H1 (cell line): ENCODE data around the gene SH3RF3. TPM values are rescaled to one million over a fixed set of nuclear protein-coding genes. Genes with fewer than 3 reads are reported as not detected.

Experiments used
- CTCF ChIA-PET: fragments of 300-600 bp; sonication (Branson Sonifier 250); formaldehyde crosslinking; loops from one replicate; lab custom pipeline; 2021; ENCODE audit not compliant: partially characterized antibody; lab: Charles Lee
- POLR2A ChIA-PET: fragments of 300-600 bp; sonication (Branson Sonifier 250); formaldehyde crosslinking; loops from one replicate; lab custom pipeline; 2021; ENCODE audit warnings: inconsistent platforms; ENCODE audit not compliant: partially characterized antibody; lab: Charles Lee
- DNase-seq, 2 experiments: peaks; one replicate each; pipeline versions ENCODE4 v3.0.0 to v3.0.0-alpha.2; 2010 to 2022; ENCODE audit warnings: low spot score in 2 of 2, low read depth in 1 of 2, mixed read lengths in 1 of 2
- FAIRE-seq: peaks from 2 replicates; lab custom pipeline; 2011; peaks lifted over from hg19 to GRCh38; lab: Jason Lieb, UNC
- H2AFZ ChIP-seq: 2 replicates; pipeline ENCODE4 v1.8.1; 2012; ENCODE audit warnings: low read length, inconsistent platforms
- H2AK5ac ChIP-seq: 2 replicates; pipeline ENCODE4 v1.6.1; 2013; ENCODE audit warnings: low read depth, low read length
- H2BK120ac ChIP-seq: replicated peaks from 2 replicates; pipeline ENCODE3; 2013; ENCODE audit warnings: low read depth, low read length, inconsistent platforms
- H2BK12ac ChIP-seq: 2 replicates; pipeline ENCODE4 v1.6.1; 2013; ENCODE audit warnings: low read depth, low read length
- H2BK15ac ChIP-seq: 2 replicates; pipeline ENCODE4 v1.6.1; 2013; ENCODE audit warnings: low read length
- H2BK20ac ChIP-seq: 2 replicates; pipeline ENCODE4 v1.6.1; 2013; ENCODE audit warnings: low read length
- H2BK5ac ChIP-seq: 2 replicates; pipeline ENCODE4 v1.6.1; 2013; ENCODE audit warnings: low read depth, low read length
- H3K14ac ChIP-seq: 2 replicates; pipeline ENCODE4 v1.6.1; 2013; ENCODE audit warnings: inconsistent platforms; ENCODE audit not compliant: insufficient read length
- H3K18ac ChIP-seq: 2 replicates; pipeline ENCODE4 v1.6.1; 2013; ENCODE audit warnings: low read length; ENCODE audit errors: extremely low read depth
- H3K23ac ChIP-seq: 2 replicates; pipeline ENCODE4 v1.6.1; 2013; ENCODE audit warnings: inconsistent platforms; ENCODE audit not compliant: insufficient read length
- H3K23me2 ChIP-seq: 2 replicates; pipeline ENCODE4 v1.6.1; 2013; ENCODE audit warnings: low read depth, low read length
- H3K27ac ChIP-seq: 2 replicates; pipeline ENCODE4 v1.6.1; 2011; ENCODE audit warnings: low read depth, low read length, inconsistent platforms
- H3K27me3 ChIP-seq, 4 experiments: replicated peaks in 1 of 4; 1 replicate in 1 of 4; 2 replicates in 3 of 4; pipeline versions ENCODE4 v1.6.1 to v1.8.1; 2011 to 2013; ENCODE audit warnings: low read length in 3 of 4, mild to moderate bottlenecking in 3 of 4, inconsistent platforms in 2 of 4, mixed read lengths in 2 of 4, moderate library complexity in 1 of 4; ENCODE audit not compliant: control insufficient read depth in 3 of 4, insufficient read depth in 3 of 4; ENCODE audit errors: extremely low read depth in 1 of 4
- H3K36me3 ChIP-seq, 4 experiments: 2 replicates each; pipeline versions ENCODE4 v1.6.1 to v1.8.1; 2011 to 2013; ENCODE audit warnings: mild to moderate bottlenecking in 4 of 4, low read length in 3 of 4, moderate library complexity in 2 of 4, control low read depth in 1 of 4, inconsistent platforms in 1 of 4; ENCODE audit not compliant: insufficient read depth in 4 of 4, control insufficient read depth in 2 of 4
- H3K4ac ChIP-seq: replicated peaks from 2 replicates; pipeline ENCODE3; 2013; ENCODE audit warnings: low read length, low read depth, mixed read lengths, inconsistent platforms; ENCODE audit not compliant: insufficient read length
- H3K4me1 ChIP-seq, 4 experiments: replicated peaks in 1 of 4; 1 replicate in 1 of 4; 2 replicates in 3 of 4; pipeline versions ENCODE4 v1.6.1 to v1.8.1; 2011 to 2013; ENCODE audit warnings: low read length in 3 of 4, inconsistent platforms in 2 of 4, mixed read lengths in 1 of 4; ENCODE audit not compliant: insufficient read depth in 4 of 4, control insufficient read depth in 3 of 4
- H3K4me2 ChIP-seq, 2 experiments: 2 replicates each; pipeline versions ENCODE4 v1.6.1 to v1.8.1; 2011 to 2013; ENCODE audit warnings: low read depth in 2 of 2, low read length in 2 of 2, control low read depth in 1 of 2, inconsistent platforms in 1 of 2, mild to moderate bottlenecking in 1 of 2; ENCODE audit not compliant: insufficient read depth in 1 of 2
- H3K4me3 ChIP-seq, 4 experiments: fragments of 200-600, 300-600 bp in 1 of 4; sonication (generic), shearing (Covaris generic), sonication (Bioruptor Twin) in 1 of 4; 2 replicates each; pipeline versions ENCODE4 v1.5.1 to v1.8.1; 2011 to 2016; ENCODE audit warnings: low read length in 4 of 4, low read depth in 3 of 4, control low read depth in 2 of 4, inconsistent platforms in 2 of 4, mild to moderate bottlenecking in 2 of 4, mixed read lengths in 1 of 4, moderate library complexity in 1 of 4; ENCODE audit not compliant: insufficient read depth in 2 of 4; ENCODE audit errors: extremely low read depth in 1 of 4
- H3K56ac ChIP-seq: replicated peaks from 2 replicates; pipeline ENCODE3; 2013; ENCODE audit warnings: low read depth, mild to moderate bottlenecking, mixed read lengths, low read length, inconsistent platforms; ENCODE audit not compliant: insufficient read length
- H3K79me1 ChIP-seq: 2 replicates; pipeline ENCODE4 v1.6.1; 2013; ENCODE audit warnings: low read depth, low read length, control low read depth
- H3K79me2 ChIP-seq, 2 experiments: 2 replicates each; pipeline versions ENCODE4 v1.6.1 to v1.8.1; 2012 to 2013; ENCODE audit warnings: low read length in 2 of 2, mild to moderate bottlenecking in 2 of 2, inconsistent platforms in 1 of 2; ENCODE audit not compliant: insufficient read depth in 2 of 2, control insufficient read depth in 1 of 2
- H3K9ac ChIP-seq, 4 experiments: replicated peaks in 1 of 4; 1 replicate in 1 of 4; 2 replicates in 3 of 4; pipeline versions ENCODE4 v1.6.1 to v1.8.1; 2011 to 2013; ENCODE audit warnings: low read depth in 3 of 4, low read length in 3 of 4, control low read depth in 2 of 4, mild to moderate bottlenecking in 2 of 4, moderate library complexity in 2 of 4, inconsistent platforms in 1 of 4; ENCODE audit errors: extremely low read depth in 1 of 4
- H3K9me3 ChIP-seq, 2 experiments: 2 replicates each; pipeline versions ENCODE4 v1.6.1 to v1.8.1; 2012 to 2013; ENCODE audit warnings: mild to moderate bottlenecking in 2 of 2, moderate library complexity in 2 of 2, control low read depth in 1 of 2, inconsistent platforms in 1 of 2, low read depth in 1 of 2, low read length in 1 of 2, mixed read lengths in 1 of 2; ENCODE audit not compliant: insufficient read depth in 2 of 2
- H4K20me1 ChIP-seq, 2 experiments: replicated peaks in 1 of 2; 2 replicates each; pipeline versions ENCODE3 to v1.8.1; 2011 to 2013; ENCODE audit warnings: inconsistent platforms in 2 of 2, low read length in 2 of 2, mild to moderate bottlenecking in 1 of 2; ENCODE audit not compliant: insufficient read depth in 2 of 2, control insufficient read depth in 1 of 2
- H4K5ac ChIP-seq: 2 replicates; pipeline ENCODE4 v1.6.1; 2013; ENCODE audit warnings: low read length, low read depth, mixed read lengths, inconsistent platforms; ENCODE audit not compliant: insufficient read length
- H4K8ac ChIP-seq: 2 replicates; pipeline ENCODE4 v1.8.0; 2013; ENCODE audit warnings: mild to moderate bottlenecking, moderate library complexity, low read length, inconsistent platforms; ENCODE audit not compliant: insufficient read depth; ENCODE audit errors: extremely low read depth
- H4K91ac ChIP-seq: replicated peaks from 2 replicates; pipeline ENCODE3; 2013; ENCODE audit warnings: low read length, mixed read lengths, inconsistent platforms; ENCODE audit not compliant: insufficient read length
- ASH2L ChIP-seq: fragments of 200-600, 300-600 bp; sonication (generic); IDR thresholded peaks from one replicate; pipeline ENCODE4 v1.7.1; 2017; ENCODE audit warnings: low read length
- BACH1 ChIP-seq: IDR thresholded peaks from 2 replicates; pipeline ENCODE4 v1.6.1; 2012; ENCODE audit warnings: low read length, improper control_type of control experiment
- CHD1 ChIP-seq: IDR thresholded peaks from 2 replicates; pipeline ENCODE4 v1.6.1; 2012; ENCODE audit warnings: low read depth, low read length, improper control_type of control experiment
- JUN ChIP-seq: IDR thresholded peaks from 2 replicates; pipeline ENCODE4 v1.6.1; 2011; ENCODE audit warnings: low read depth, mild to moderate bottlenecking, improper control_type of control experiment, low read length
- KDM5A ChIP-seq: fragments of 200-600 bp; IDR thresholded peaks from 2 replicates; pipeline ENCODE4 v1.7.1; 2012; ENCODE audit warnings: mild to moderate bottlenecking, low read length, inconsistent platforms, mixed read lengths
- MAFK ChIP-seq: IDR thresholded peaks from 2 replicates; pipeline ENCODE4 v1.6.1; 2012; ENCODE audit warnings: low read depth, mild to moderate bottlenecking, improper control_type of control experiment, low read length
- PHF8 ChIP-seq: fragments of 200-600 bp; sonication (generic); conservative IDR thresholded peaks from 2 replicates; pipeline ENCODE4 v1.7.1; 2012; ENCODE audit warnings: low read depth, mild to moderate bottlenecking, inconsistent platforms, low read length, moderate library complexity
- RBBP5 ChIP-seq: IDR thresholded peaks from 2 replicates; pipeline ENCODE4 v1.7.1; 2012; ENCODE audit warnings: low read depth, mild to moderate bottlenecking, inconsistent platforms, low read length, moderate library complexity, borderline replicate concordance
- RFX5 ChIP-seq: IDR thresholded peaks from 2 replicates; pipeline ENCODE4 v1.6.1; 2011; ENCODE audit warnings: low read depth, low read length, improper control_type of control experiment, borderline replicate concordance
- SP1 ChIP-seq: IDR thresholded peaks from 2 replicates; pipeline ENCODE4 v1.6.1; 2011; ENCODE audit warnings: low read depth, low read length
- SP4 ChIP-seq: IDR thresholded peaks from 2 replicates; pipeline ENCODE4 v1.6.1; 2012; ENCODE audit warnings: low read length, inconsistent platforms
- SUZ12 ChIP-seq: fragments of 200-600 bp; sonication (generic); IDR thresholded peaks from 2 replicates; pipeline ENCODE4 v1.6.1; 2012; ENCODE audit warnings: mild to moderate bottlenecking, inconsistent platforms, low read length, moderate library complexity, mixed read lengths
- TEAD4 ChIP-seq: IDR thresholded peaks from 2 replicates; pipeline ENCODE4 v1.6.1; 2012; ENCODE audit warnings: low read depth, low read length, inconsistent platforms, mixed read lengths
- YY1 ChIP-seq: IDR thresholded peaks from 2 replicates; pipeline ENCODE4 v1.6.1; 2011; ENCODE audit warnings: low read depth, mild to moderate bottlenecking, low read length
- ZNF274 ChIP-seq: IDR thresholded peaks from 2 replicates; pipeline ENCODE4 v1.7.0; 2012; ENCODE audit warnings: low read length, borderline replicate concordance; ENCODE audit errors: extremely low read depth
- WGBS, 2 experiments: shearing (Covaris generic) in 1 of 2; methylation state at CpG; one replicate each; pipeline versions ENCODE4 v1.1.6 to v1.1.7; 2013 to 2015; ENCODE audit warnings: low lambda C conversion rate in 2 of 2, mixed read lengths in 2 of 2, inconsistent platforms in 1 of 2, low coverage in 1 of 2, missing lambda C conversion rate in 1 of 2; ENCODE audit not compliant: insufficient replicate concordance in 2 of 2, insufficient coverage in 1 of 2, insufficient read length in 1 of 2; ENCODE audit errors: extremely low coverage in 1 of 2, missing lambda C conversion rate in 1 of 2; 5-methylcytosine and 5-hydroxymethylcytosine counted together
- polyA plus RNA-seq, 7 experiments: library from polyadenylated mRNA; depleted of rRNA in 3 of 7; stranded (reverse) in 5 of 7; unstranded in 2 of 7; fragments of >200 nt in 5 of 7; fragments of 200-250 nt in 2 of 7; gene quantifications; 1 replicate in 5 of 7; 2 replicates in 1 of 7; 4 replicates in 1 of 7; pipeline versions ENCODE4 v1.2.1 to v1.2.3, GENCODE V29; 2011 to 2013; ENCODE audit warnings: missing spikeins in 2 of 7, mixed read lengths in 2 of 7
- total RNA-seq: library from RNA; stranded (reverse); fragmentation: NEBNext Ultra II Directional; extraction: Animal tissue kit (Norgen Biotek cat#: 25700); gene quantifications from 2 replicates; pipeline ENCODE4 v1.2.1, GENCODE V29; 2021

The SH3RF3 gene
- total and polyA plus RNA-seq, 2 of the 8 experiments (the other 6 are each of a cell fraction or from before 2014, with no cell fraction given): 0.11 to 0.65 TPM

- Histone ChIP-seq H3K27ac (no peak overlapping the region), H2BK15ac (no peak overlapping the region), H3K27me3 (no peaks in the 10 kb centered on the region), H2BK20ac (no peak overlapping the region), H4K20me1 (peaks cover 0 to 4% of the 10 kb centered on the region in 2 experiments), H3K18ac (no peak overlapping the region), H2AFZ (no peak overlapping the region), H3K4me3 (no peak overlapping the region), H4K8ac (no peak overlapping the region), H3K9ac (no peak overlapping the region), H3K14ac (no peak overlapping the region), H3K4ac (no peak overlapping the region), H2BK5ac (no peak overlapping the region), H3K56ac (no peak overlapping the region), H3K36me3 (no peaks in the 10 kb centered on the region), H3K79me1 (no peaks in the 10 kb centered on the region), H3K23me2 (no peaks in the 10 kb centered on the region; the same call in 1 of the 2 replicates), H3K79me2 (no peaks in the 10 kb centered on the region), H3K9me3 (no peaks in the 10 kb centered on the region), H2BK12ac (no peak overlapping the region), H2AK5ac (no peak overlapping the region), H3K4me1 (no peaks in the 10 kb centered on the region), H4K5ac (no peak overlapping the region), H4K91ac (no peak overlapping the region), H3K4me2 (no peak overlapping the region), H3K23ac (no peak overlapping the region), H2BK120ac (no peak overlapping the region)
- WGBS, 2 experiments: 83% methylated on average over 8 of the region's 8 CpGs; no CpG with 5 or more reads in 1 of the 2 experiments
- FAIRE-seq (no peak), DNase-seq (no peak)
- CTCF ChIA-PET: interaction anchor here (0.8 to 8.3 kb wide), 6 partner anchors 26 to 578 kb away, joined by 3 to 45 read pairs (median 6); partner anchors contain the start of gene SH3RF3
- POLR2A ChIA-PET: no interaction called here
- no peak for TF ChIP-seq TEAD4
- TF ChIP-seq RBBP5: no peak
- no peak for TF ChIP-seq KDM5A
- TF ChIP-seq MAFK: no peak
- TF ChIP-seq SP1: no peak
- TF ChIP-seq JUN: no peak
- no peak for TF ChIP-seq YY1
- no peak for TF ChIP-seq SUZ12
- TF ChIP-seq ZNF274: no peak
- TF ChIP-seq SP4: no peak
- no peak for TF ChIP-seq BACH1
- TF ChIP-seq CHD1: no peak
- no peak for TF ChIP-seq PHF8
- TF ChIP-seq ASH2L: no peak
- TF ChIP-seq RFX5: no peak
Measured at GRCh38 chr2:109508556-109508955, 379.6 kb downstream of the SH3RF3 start.
